Endothelial cell of umbilical vein (primary cell): ENCODE results near the gene RALGPS1. TPM values are rescaled to one million over a fixed set of nuclear protein-coding genes. Genes with fewer than 3 reads are reported as not detected.

Source experiments
- BruUV-seq: library from RNA; stranded (reverse); fragments of 400-500 nt; replicated peaks from 2 replicates; lab custom pipeline; 2021; lab: Mats Ljungman, UMichigan
- CTCF ChIA-PET: fragments of 300-600, 350-600 bp; sonication (Branson Sonifier 250); formaldehyde crosslinking; loops from one replicate; lab custom pipeline; 2021; ENCODE audit warnings: antibody characterized with exemption, inconsistent platforms; lab: Charles Lee
- POLR2A ChIA-PET: fragments of 300-600, 350-600 bp; sonication (Branson Sonifier 250); formaldehyde crosslinking; loops from one replicate; lab custom pipeline; 2021; ENCODE audit warnings: antibody characterized with exemption, inconsistent platforms; lab: Charles Lee
- DNase-seq: peaks from one replicate; pipeline ENCODE4 v3.0.0-alpha.2; 2011; ENCODE audit warnings: low read depth, low spot score
- FAIRE-seq: peaks from 2 replicates; lab custom pipeline; 2011; peaks lifted over from hg19 to GRCh38; lab: Jason Lieb, UNC
- H2AFZ ChIP-seq: 2 replicates; pipeline ENCODE4 v1.6.0; 2012; ENCODE audit warnings: low read depth, low read length, control low read depth, inconsistent platforms
- H3K27ac ChIP-seq: 2 replicates; pipeline ENCODE4 v1.5.1; 2011; ENCODE audit warnings: low read depth, mild to moderate bottlenecking, control low read depth, low read length, moderate library complexity; ENCODE audit not compliant: insufficient read depth
- H3K27me3 ChIP-seq, 2 experiments: 2 replicates each; pipeline versions ENCODE4 v1.6.0 to v1.6.1; 2011; ENCODE audit warnings: low read length in 2 of 2, mixed read lengths in 1 of 2; ENCODE audit not compliant: control insufficient read depth in 2 of 2, insufficient read depth in 2 of 2
- H3K36me3 ChIP-seq, 2 experiments: 2 replicates in 1 of 2; 3 replicates in 1 of 2; pipeline ENCODE4 v1.5.1; 2011; ENCODE audit warnings: low read length in 2 of 2, mild to moderate bottlenecking in 1 of 2, moderate library complexity in 1 of 2; ENCODE audit not compliant: control insufficient read depth in 2 of 2, insufficient read depth in 2 of 2; ENCODE audit errors: extremely low read depth in 1 of 2
- H3K4me1 ChIP-seq: 3 replicates; pipeline ENCODE4 v1.5.1; 2011; ENCODE audit warnings: mild to moderate bottlenecking, low read length; ENCODE audit not compliant: control insufficient read depth, insufficient read depth; ENCODE audit errors: extremely low read depth
- H3K4me2 ChIP-seq: 2 replicates; pipeline ENCODE4 v1.6.1; 2011; ENCODE audit warnings: low read length, control low read depth, mixed read lengths; ENCODE audit not compliant: insufficient read depth
- H3K4me3 ChIP-seq, 3 experiments: fragments of 200-600 bp in 1 of 3; sonication (generic), shearing (Covaris generic) in 1 of 3; replicated peaks in 1 of 3; 2 replicates each; pipeline ENCODE4 v1.5.1; 2011 to 2016; ENCODE audit warnings: control low read depth in 3 of 3, low read length in 3 of 3, mild to moderate bottlenecking in 2 of 3, inconsistent platforms in 1 of 3, low read depth in 1 of 3, moderate library complexity in 1 of 3; ENCODE audit not compliant: insufficient read depth in 1 of 3
- H3K79me2 ChIP-seq: 2 replicates; pipeline ENCODE4 v1.6.0; 2012; ENCODE audit warnings: low read length, inconsistent platforms; ENCODE audit not compliant: control insufficient read depth, insufficient read depth
- H3K9ac ChIP-seq: replicated peaks from 2 replicates; pipeline ENCODE3; 2011; ENCODE audit warnings: low read length, control low read depth; ENCODE audit not compliant: insufficient read depth; ENCODE audit errors: extremely low read depth
- H3K9me1 ChIP-seq: replicated peaks from 3 replicates; pipeline ENCODE4 v1.6.0; 2011; ENCODE audit warnings: mild to moderate bottlenecking, low read length; ENCODE audit not compliant: control insufficient read depth, insufficient read depth; ENCODE audit errors: extremely low read depth
- H3K9me3 ChIP-seq: replicated peaks from 2 replicates; pipeline ENCODE4 v1.5.1; 2012; ENCODE audit warnings: low read length, inconsistent platforms; ENCODE audit not compliant: control insufficient read depth, insufficient read depth
- H4K20me1 ChIP-seq: replicated peaks from 2 replicates; pipeline ENCODE3; 2011; ENCODE audit warnings: mild to moderate bottlenecking, low read length; ENCODE audit not compliant: control insufficient read depth, insufficient read depth; ENCODE audit errors: extremely low read depth
- EZH2 ChIP-seq: IDR thresholded peaks from 2 replicates; pipeline ENCODE4 v1.6.1; 2012; ENCODE audit warnings: borderline replicate concordance, low read depth, mild to moderate bottlenecking, moderate library complexity, low read length, inconsistent platforms; ENCODE audit not compliant: severe bottlenecking
- FOS ChIP-seq: IDR thresholded peaks from 2 replicates; pipeline ENCODE4 v1.6.1; 2011; ENCODE audit warnings: mild to moderate bottlenecking, low read length, moderate library complexity, borderline replicate concordance; ENCODE audit not compliant: insufficient read depth
- GATA2 ChIP-seq: IDR thresholded peaks from 2 replicates; pipeline ENCODE4 v1.7.0; 2011; ENCODE audit warnings: low read depth, mild to moderate bottlenecking, moderate library complexity, mixed read lengths, low read length; ENCODE audit not compliant: insufficient read length, insufficient read depth
- JUN ChIP-seq: IDR thresholded peaks from 2 replicates; pipeline ENCODE4 v1.6.1; 2011; ENCODE audit warnings: borderline replicate concordance, low read depth; ENCODE audit not compliant: insufficient read length, insufficient read depth
- MYC ChIP-seq: IDR thresholded peaks from one replicate; pipeline ENCODE4 v1.6.1; 2011; ENCODE audit warnings: mild to moderate bottlenecking, low read depth, low read length
- POLR2A ChIP-seq: IDR thresholded peaks from 2 replicates; pipeline ENCODE4 v1.6.1; 2012; ENCODE audit warnings: low read depth, mild to moderate bottlenecking, control low read depth, low read length
- POLR2AphosphoS5 ChIP-seq: IDR thresholded peaks from 2 replicates; pipeline ENCODE4 v1.6.1; 2012; ENCODE audit warnings: low read depth, mild to moderate bottlenecking, control low read depth, low read length, moderate library complexity; ENCODE audit not compliant: insufficient read depth
- dilution Hi-C: fragments of 300-500 bp; cut with MboI; formaldehyde crosslinking; loops from one replicate; pipeline ENCODE4 v1.15.0; 2019; ENCODE audit warnings: low sequenced_read_pairs; ENCODE audit not compliant: extremely low pct_ligation_motif_present
- intact Hi-C: fragments of 100-400 bp; cut with micrococcal nuclease; formaldehyde crosslinking; loops from one replicate; pipeline ENCODE4 v1.10.0; 2022
- polyA plus RNA-seq, 4 experiments: library from polyadenylated mRNA; depleted of rRNA in 3 of 4; stranded (reverse) in 3 of 4; unstranded in 1 of 4; fragments of >200 nt; gene quantifications; 2 replicates each; pipeline versions ENCODE4 v1.2.1 to v1.2.3, GENCODE V29; 2011 to 2012; ENCODE audit warnings: missing spikeins in 1 of 4
- total RNA-seq: library from RNA; stranded (reverse); gene quantifications from 2 replicates; pipeline ENCODE4 v1.2.3, GENCODE V29; 2021
- TF ChIP-seq, protein P1 (sequence below): IDR thresholded peaks from 2 replicates; pipeline ENCODE4 v1.6.1; 2011; ENCODE audit not compliant: insufficient read depth, insufficient read length
- TF ChIP-seq, protein P2 (sequence below), 2 donors: IDR thresholded peaks; 1 replicate in 1 of 2; 2 replicates in 1 of 2; pipeline ENCODE4 v1.5.1; 2011; ENCODE audit warnings: low read length in 2 of 2, mild to moderate bottlenecking in 2 of 2, moderate library complexity in 2 of 2, control low read depth in 1 of 2, inconsistent platforms in 1 of 2, low read depth in 1 of 2; ENCODE audit not compliant: insufficient read depth in 1 of 2; ENCODE audit errors: extremely low read depth in 1 of 2

Gene RALGPS1
- total and polyA plus RNA-seq, 2 donors (not counting 3 experiments of a cell fraction or from before 2014, with no cell fraction given): 3.8 to 5.5 TPM

GRCh38 chr9:126872516-126872915 is 42.1 kb upstream of the RALGPS1 start:
- intact Hi-C loops: no loop called here
- CTCF ChIA-PET: interaction anchor here (1.0 kb wide), 1 partner anchor 8 kb away, joined by 3 read pairs; no protein-coding TSS in a partner anchor
- Histone ChIP-seq H3K27ac (no peak overlapping the region), H3K4me3 (no peak overlapping the region), H3K4me2 (no peak overlapping the region), H3K9me1 (no peaks in the 10 kb centered on the region), H3K27me3 (no peaks in the 10 kb centered on the region), H2AFZ (no peak overlapping the region), H3K9ac (no peak overlapping the region), H3K36me3 (peaks cover 0 to 5% of the 10 kb centered on the region in 2 experiments), H3K79me2 (peaks cover 39% of the 10 kb centered on the region), H3K4me1 (no peaks in the 10 kb centered on the region), H3K9me3 (no peaks in the 10 kb centered on the region), H4K20me1 (no peaks in the 10 kb centered on the region)
- DNase-seq: no peak
- dilution Hi-C loops: no loop called here
- FAIRE-seq: no peak
- POLR2A ChIA-PET: no interaction called here
- TF ChIP-seq MYC (no peak), GATA2 (no peak), POLR2AphosphoS5 (no peak)
- TF ChIP-seq, protein P1, sequence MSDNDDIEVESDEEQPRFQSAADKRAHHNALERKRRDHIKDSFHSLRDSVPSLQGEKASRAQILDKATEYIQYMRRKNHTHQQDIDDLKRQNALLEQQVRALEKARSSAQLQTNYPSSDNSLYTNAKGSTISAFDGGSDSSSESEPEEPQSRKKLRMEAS: no peak
- no TSS peak for BruUV-seq

GRCh38 chr9:126874546-126875314 is 39.9 kb upstream of the RALGPS1 start:
- CTCF ChIA-PET: no interaction called here
- dilution Hi-C loops: no loop called here
- DNase-seq: no peak
- no peak overlapping the region for H3K27ac ChIP-seq
- H2AFZ ChIP-seq: no peak overlapping the region
- no peaks in the 10 kb centered on the region for H3K9me1 ChIP-seq
- H3K4me2 ChIP-seq: no peak overlapping the region
- no peak overlapping the region for H3K9ac ChIP-seq
- no peaks in the 10 kb centered on the region for H3K27me3 ChIP-seq
- POLR2A ChIA-PET: no interaction called here
- H3K4me3 ChIP-seq: no peak overlapping the region
- no peak for FAIRE-seq
- H3K9me3 ChIP-seq: no peaks in the 10 kb centered on the region
- TF ChIP-seq, protein P1: no peak
- TF ChIP-seq EZH2 (no peak), POLR2AphosphoS5 (no peak), JUN (no peak), FOS (no peak), GATA2 (no peak), POLR2A (no peak), MYC (no peak)
- TF ChIP-seq, protein P2, sequence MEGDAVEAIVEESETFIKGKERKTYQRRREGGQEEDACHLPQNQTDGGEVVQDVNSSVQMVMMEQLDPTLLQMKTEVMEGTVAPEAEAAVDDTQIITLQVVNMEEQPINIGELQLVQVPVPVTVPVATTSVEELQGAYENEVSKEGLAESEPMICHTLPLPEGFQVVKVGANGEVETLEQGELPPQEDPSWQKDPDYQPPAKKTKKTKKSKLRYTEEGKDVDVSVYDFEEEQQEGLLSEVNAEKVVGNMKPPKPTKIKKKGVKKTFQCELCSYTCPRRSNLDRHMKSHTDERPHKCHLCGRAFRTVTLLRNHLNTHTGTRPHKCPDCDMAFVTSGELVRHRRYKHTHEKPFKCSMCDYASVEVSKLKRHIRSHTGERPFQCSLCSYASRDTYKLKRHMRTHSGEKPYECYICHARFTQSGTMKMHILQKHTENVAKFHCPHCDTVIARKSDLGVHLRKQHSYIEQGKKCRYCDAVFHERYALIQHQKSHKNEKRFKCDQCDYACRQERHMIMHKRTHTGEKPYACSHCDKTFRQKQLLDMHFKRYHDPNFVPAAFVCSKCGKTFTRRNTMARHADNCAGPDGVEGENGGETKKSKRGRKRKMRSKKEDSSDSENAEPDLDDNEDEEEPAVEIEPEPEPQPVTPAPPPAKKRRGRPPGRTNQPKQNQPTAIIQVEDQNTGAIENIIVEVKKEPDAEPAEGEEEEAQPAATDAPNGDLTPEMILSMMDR (IDR thresholded peaks at IDR 0.05; ENCODE audit: extremely low read depth in 1 of 2, insufficient read depth in 1 of 2, low read depth in 1 of 2, low read length in 2 of 2): no peak
- BruUV-seq: no TSS peak
- H3K4me1 ChIP-seq: no peaks in the 10 kb centered on the region
- peaks cover 4 to 5% of the 10 kb centered on the region in 2 experiments for H3K36me3 ChIP-seq
- intact Hi-C loops: no loop called here
- H3K79me2 ChIP-seq: peaks cover 21% of the 10 kb centered on the region
- no peaks in the 10 kb centered on the region for H4K20me1 ChIP-seq
